MM.1S (cell line): ENCODE results near the gene DENND1A.

Source experiments
- CTCF ChIP-seq: fragments of 300-600 bp; sonication (generic); IDR thresholded peaks from 2 replicates; pipeline ENCODE4 v1.5.1; 2016; ENCODE audit warnings: antibody characterized with exemption, low read length, mixed read lengths
- EZH2 ChIP-seq: fragments of 300-600 bp; sonication (generic); optimal IDR thresholded peaks from 2 replicates; pipeline ENCODE3; 2017; ENCODE audit warnings: low read depth, mild to moderate bottlenecking, antibody characterized with exemption, low read length, mixed read lengths
- EZH2phosphoT487 ChIP-seq: fragments of 300-600 bp; sonication (generic); IDR thresholded peaks from 2 replicates; pipeline ENCODE4 v1.6.1; 2018; ENCODE audit warnings: antibody characterized with exemption, low read length

- TF ChIP-seq CTCF (no peak), EZH2phosphoT487 (no peak), EZH2 (no peak)
Measured at GRCh38 chr9:123861756-123862120, 68.2 kb downstream of the DENND1A start.
